ENCODE results near the gene DBNDD1.
"Not testable (repeated sequence)": the region's sequence is repeated elsewhere in the genome, so short reads cannot be mapped to it uniquely, and the experiment has no call there.

DBNDD1 gene

GRCh38 chr16:90018652-90019542 is at the start of gene DBNDD1:
TSS of gene DBNDD1 (minus strand) at chr16:90019456. CDS start at chr16:90019341, 115 bp downstream.
- Mint-ChIP-seq H3K36me3 (ENCODE audit: low read depth) (peaks cover 5% of the 10 kb centered on the region), H3K4me3 (peak within 1 kb of the TSS; percentile 70), H3K27me3 (peaks cover 6% of the 10 kb centered on the region), H3K4me1 (ENCODE audit: low read depth) (peaks cover 25% of the 10 kb centered on the region), H3K9me3 (peaks cover 3% of the 10 kb centered on the region), H3K27ac (no peak within 1 kb of the TSS)

- Mint-ChIP-seq H3K4me1 (ENCODE audit: low read depth) (peaks cover 18% of the 10 kb centered on the region), H3K9me3 (no peaks in the 10 kb centered on the region), H3K27ac (no peak overlapping the region), H3K36me3 (ENCODE audit: low read depth) (no peaks in the 10 kb centered on the region), H3K27me3 (peaks cover 27% of the 10 kb centered on the region), H3K4me3 (no peak overlapping the region)
Measured at GRCh38 chr16:90061437-90061836, 42.2 kb upstream of the DBNDD1 start.

DNA sequence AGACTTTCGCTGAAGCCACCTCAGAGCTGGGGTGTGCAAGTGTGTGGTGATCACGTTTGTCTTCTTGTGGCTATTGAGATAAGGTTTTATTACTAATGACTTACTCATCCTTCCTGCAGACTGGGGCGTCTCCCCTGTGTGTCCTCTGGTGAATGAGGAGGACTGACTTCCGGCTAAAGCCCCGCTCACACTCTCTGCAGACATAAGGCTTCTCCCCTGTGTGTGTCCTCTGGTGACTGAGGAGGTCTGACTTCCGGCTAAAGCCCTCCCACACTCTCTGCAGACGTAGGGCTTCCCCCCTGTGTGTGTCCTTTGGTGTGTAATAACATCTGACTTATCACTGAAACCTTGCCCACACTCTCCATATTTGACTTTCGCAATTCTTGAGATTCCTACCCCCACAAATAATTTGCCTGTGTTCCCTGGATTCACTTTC is 38.5 kb upstream of the DBNDD1 start:
- peaks cover 21% of the 10 kb centered on the region for H3K9me3 Mint-ChIP-seq
- peaks cover 21% of the 10 kb centered on the region for H3K27me3 Mint-ChIP-seq
- H3K36me3 Mint-ChIP-seq (ENCODE audit: low read depth) = peaks cover 8% of the 10 kb centered on the region
- H3K27ac Mint-ChIP-seq = no peak overlapping the region
- H3K4me1 Mint-ChIP-seq (ENCODE audit: low read depth) = peaks cover 18% of the 10 kb centered on the region
- H3K4me3 Mint-ChIP-seq = no peak overlapping the region

DNA sequence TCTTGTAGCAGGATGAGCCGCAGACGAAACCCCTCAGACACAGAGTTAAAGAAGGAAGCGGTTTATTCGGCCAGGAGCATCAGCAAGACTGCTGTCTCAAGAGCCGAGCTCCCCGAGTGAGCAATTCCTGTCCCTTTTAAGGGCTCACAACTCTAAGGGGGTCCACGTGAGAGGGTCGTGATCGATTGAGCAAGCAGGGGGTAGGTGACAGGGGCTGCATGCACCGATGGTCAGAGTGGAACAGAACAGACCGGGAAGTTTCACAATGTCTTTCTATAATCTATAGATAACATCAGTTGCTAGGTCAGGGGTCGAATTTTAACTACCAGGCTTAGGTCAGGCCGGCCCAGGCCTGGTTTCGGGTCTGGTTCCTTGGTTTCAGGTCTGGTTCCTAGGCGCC is 37.3 kb upstream of the DBNDD1 start:
- peaks cover 11% of the 10 kb centered on the region for H3K36me3 Mint-ChIP-seq (ENCODE audit: low read depth)
- H3K27me3 Mint-ChIP-seq = peaks cover 21% of the 10 kb centered on the region
- not testable (repeated sequence) for H3K4me3 Mint-ChIP-seq, H3K27ac Mint-ChIP-seq
- H3K4me1 Mint-ChIP-seq (ENCODE audit: low read depth) = peaks cover 18% of the 10 kb centered on the region
- peaks cover 21% of the 10 kb centered on the region for H3K9me3 Mint-ChIP-seq

DNA sequence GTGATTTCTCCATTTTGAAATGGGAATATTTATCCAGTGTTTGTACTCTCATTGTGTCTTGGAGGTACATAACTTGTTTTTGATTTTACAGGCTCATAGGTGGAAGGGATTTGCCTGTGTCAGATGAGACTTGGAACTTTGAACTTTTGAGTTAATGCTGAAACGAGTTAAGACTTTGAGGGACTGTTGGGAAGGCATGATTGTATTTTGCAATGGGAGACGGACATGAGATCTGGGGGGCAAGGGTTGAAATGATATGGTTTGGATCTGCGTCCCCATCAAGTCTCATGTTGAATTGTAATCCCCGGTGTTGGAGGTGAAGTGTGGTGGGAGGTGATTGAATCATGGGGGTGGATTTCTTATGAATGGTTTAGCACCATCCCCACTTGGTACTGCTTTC is 36.1 kb upstream of the DBNDD1 start:
- peaks cover 11% of the 10 kb centered on the region for H3K36me3 Mint-ChIP-seq (ENCODE audit: low read depth)
- peaks cover 21% of the 10 kb centered on the region for H3K9me3 Mint-ChIP-seq
- no peak overlapping the region for H3K4me3 Mint-ChIP-seq
- no peak overlapping the region for H3K27ac Mint-ChIP-seq
- H3K4me1 Mint-ChIP-seq (ENCODE audit: low read depth) = peaks cover 18% of the 10 kb centered on the region
- H3K27me3 Mint-ChIP-seq = peaks cover 17% of the 10 kb centered on the region

- peaks cover 21% of the 10 kb centered on the region for H3K9me3 Mint-ChIP-seq
- peaks cover 11% of the 10 kb centered on the region for H3K36me3 Mint-ChIP-seq (ENCODE audit: low read depth)
- peaks cover 18% of the 10 kb centered on the region for H3K4me1 Mint-ChIP-seq (ENCODE audit: low read depth)
- no peak overlapping the region for H3K27ac Mint-ChIP-seq
- H3K27me3 Mint-ChIP-seq = peaks cover 16% of the 10 kb centered on the region
- H3K4me3 Mint-ChIP-seq = no peak overlapping the region
Measured at GRCh38 chr16:90054554-90054953, 35.3 kb upstream of the DBNDD1 start.

- no peak overlapping the region for H3K4me3 Mint-ChIP-seq
- H3K9me3 Mint-ChIP-seq = peaks cover 21% of the 10 kb centered on the region
- H3K27me3 Mint-ChIP-seq = peaks cover 14% of the 10 kb centered on the region
- H3K27ac Mint-ChIP-seq = no peak overlapping the region
- H3K36me3 Mint-ChIP-seq (ENCODE audit: low read depth) = peaks cover 11% of the 10 kb centered on the region
- H3K4me1 Mint-ChIP-seq (ENCODE audit: low read depth) = peaks cover 18% of the 10 kb centered on the region
Measured at GRCh38 chr16:90053902-90054500, 34.7 kb upstream of the DBNDD1 start.

GRCh38 chr16:90050969-90051368 is 31.7 kb upstream of the DBNDD1 start:
- peaks cover 11% of the 10 kb centered on the region for H3K4me1 Mint-ChIP-seq (ENCODE audit: low read depth)
- H3K27me3 Mint-ChIP-seq = peaks cover 14% of the 10 kb centered on the region
- no peak overlapping the region for H3K4me3 Mint-ChIP-seq

GRCh38 chr16:90048737-90049330 is 29.6 kb upstream of the DBNDD1 start:
- Mint-ChIP-seq H3K4me1 (ENCODE audit: low read depth) (peaks cover 11% of the 10 kb centered on the region), H3K4me3 (no peak overlapping the region), H3K9me3 (peaks cover 8% of the 10 kb centered on the region), H3K27me3 (peaks cover 18% of the 10 kb centered on the region), H3K27ac (no peak overlapping the region), H3K36me3 (ENCODE audit: low read depth) (peaks cover 5% of the 10 kb centered on the region)

More at GRCh38 chr16:90050969-90051368, 31.7 kb upstream of the DBNDD1 start:
- peaks cover 21% of the 10 kb centered on the region for H3K9me3 Mint-ChIP-seq
- no peak overlapping the region for H3K27ac Mint-ChIP-seq
- peaks cover 11% of the 10 kb centered on the region for H3K36me3 Mint-ChIP-seq (ENCODE audit: low read depth)

- Mint-ChIP-seq H3K4me1 (ENCODE audit: low read depth) (peaks cover 11% of the 10 kb centered on the region), H3K4me3 (peak overlapping the region; percentile 39)
Measured at GRCh38 chr16:90048347-90048722, 29.1 kb upstream of the DBNDD1 start.

GRCh38 chr16:90047714-90048346 is 28.6 kb upstream of the DBNDD1 start:
- Mint-ChIP-seq H3K4me1 (ENCODE audit: low read depth) (peaks cover 11% of the 10 kb centered on the region), H3K27me3 (peaks cover 18% of the 10 kb centered on the region), H3K36me3 (ENCODE audit: low read depth) (peaks cover 6% of the 10 kb centered on the region), H3K27ac (no peak overlapping the region), H3K4me3 (peak overlapping the region; percentile 39), H3K9me3 (no peaks in the 10 kb centered on the region)

More at GRCh38 chr16:90048347-90048722, 29.1 kb upstream of the DBNDD1 start:
- Mint-ChIP-seq H3K27ac (no peak overlapping the region), H3K9me3 (peaks cover 5% of the 10 kb centered on the region), H3K27me3 (peaks cover 18% of the 10 kb centered on the region), H3K36me3 (ENCODE audit: low read depth) (peaks cover 3% of the 10 kb centered on the region)

GRCh38 chr16:90046971-90047713 is 27.9 kb upstream of the DBNDD1 start:
- Mint-ChIP-seq H3K27me3 (peaks cover 18% of the 10 kb centered on the region), H3K9me3 (no peaks in the 10 kb centered on the region), H3K4me3 (no peak overlapping the region), H3K4me1 (ENCODE audit: low read depth) (peaks cover 11% of the 10 kb centered on the region), H3K27ac (no peak overlapping the region), H3K36me3 (ENCODE audit: low read depth) (peaks cover 6% of the 10 kb centered on the region)

DNA sequence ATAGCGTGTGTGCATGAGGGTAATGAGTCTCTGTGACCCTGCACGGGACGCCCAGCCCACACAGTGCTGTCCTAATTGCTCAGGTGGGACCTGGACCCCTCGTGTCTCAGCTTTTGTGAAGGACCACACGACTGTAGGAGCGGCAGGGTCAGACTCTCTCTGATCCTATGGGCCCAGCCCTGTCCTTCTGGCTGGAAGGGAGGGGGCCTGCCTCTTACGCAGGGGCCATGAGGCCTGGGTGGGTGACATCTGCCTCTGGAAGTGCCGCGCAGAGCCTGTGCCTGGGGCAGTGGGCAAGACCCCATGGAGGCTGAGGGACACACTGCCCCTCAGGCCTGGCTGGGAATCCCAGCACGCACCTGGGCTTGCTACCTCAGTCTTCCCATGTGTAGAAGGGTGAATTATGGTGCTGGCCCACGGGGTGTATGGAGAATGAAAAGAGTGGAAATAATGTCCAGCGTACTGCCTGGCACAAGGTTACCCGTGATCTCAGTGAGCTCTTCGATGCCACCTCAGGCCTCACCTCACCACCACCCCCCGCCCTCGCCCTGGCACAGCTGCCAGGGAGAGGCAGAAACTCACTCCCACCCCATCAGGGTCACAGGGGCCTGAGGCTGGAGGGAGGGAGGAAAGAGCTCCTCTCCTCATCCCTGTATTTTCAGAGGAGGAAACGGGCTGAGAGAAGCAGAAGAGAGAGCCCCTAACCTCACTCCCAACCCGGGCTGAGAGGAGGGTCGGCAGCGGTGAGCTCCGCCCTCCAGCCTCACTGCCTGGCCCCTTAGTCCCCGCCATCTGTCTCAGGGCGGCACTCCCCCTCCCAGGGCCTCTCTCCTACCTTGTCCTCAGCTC is 27.1 kb upstream of the DBNDD1 start:
- H3K27ac Mint-ChIP-seq = no peak overlapping the region
- H3K4me3 Mint-ChIP-seq = no peak overlapping the region
- peaks cover 11% of the 10 kb centered on the region for H3K4me1 Mint-ChIP-seq (ENCODE audit: low read depth)
- H3K36me3 Mint-ChIP-seq (ENCODE audit: low read depth) = peaks cover 3% of the 10 kb centered on the region
- no peaks in the 10 kb centered on the region for H3K9me3 Mint-ChIP-seq
- H3K27me3 Mint-ChIP-seq = peaks cover 18% of the 10 kb centered on the region

Data from stimulated activated naive CD8-positive, alpha-beta T cell treated with anti-CD3 and anti-CD28 coated beads, Interleukin-15, Interleukin-2, amounts not matched to agents 100 ng/mL and 50 ng/mL, for 24 hours (primary cell).